ENCODE data around the gene LBH.

GRCh38 chr2:30248791-30249190 lies 17.5 kb downstream of the LBH start:
- no peak for TF ChIP-seq CTCF (IDR thresholded peaks at IDR 0.05)
- no peak for TF ChIP-seq POLR2A (IDR thresholded peaks at IDR 0.05)

All from sigmoid colon (tissue), 3 donors.